ENCODE measurements around the gene SLC7A4. TPM values are rescaled to one million over a fixed set of nuclear protein-coding genes. Genes with fewer than 3 reads are reported as not detected.

SLC7A4 gene
- total and polyA plus RNA-seq, 5 donors: 0.33 to 1.9 (median 0.59) TPM

DNA sequence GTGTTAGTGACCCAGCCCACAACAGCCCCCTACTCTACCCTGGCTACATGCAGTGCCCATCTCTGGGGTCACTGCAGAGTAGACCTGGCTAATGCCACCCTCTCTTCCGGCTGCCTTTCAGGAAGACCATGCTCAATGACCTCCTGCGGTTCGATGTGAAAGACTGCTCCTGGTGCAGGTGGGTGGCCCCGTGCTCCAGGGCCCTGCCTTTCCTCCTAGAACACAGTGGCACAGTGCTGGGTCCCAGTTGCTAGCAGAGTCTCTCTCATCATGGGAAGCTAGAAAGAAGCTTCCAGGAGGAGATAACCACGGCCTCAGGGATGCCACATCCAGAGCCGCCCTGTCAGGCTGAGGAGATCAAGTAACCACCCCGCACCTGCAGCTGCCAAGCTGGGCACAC, 46.6 kb downstream of the SLC7A4 start:
- DNase-seq (peak in 1 of 3 donors; percentile 35), ATAC-seq (no peak)
- intact Hi-C loops (cut with DNase I): loop anchor here in 1 of 4 donors (10.0 kb wide), 1 partner anchor 121 kb away; no protein-coding TSS in a partner anchor
- Histone ChIP-seq H3K4me3 (ENCODE audit: low read length) (no peak overlapping the region), H3K27ac (ENCODE audit: low read length) (no peak overlapping the region), H3K9me3 (ENCODE audit: control insufficient read depth, low read length) (no peaks in the 10 kb centered on the region), H3K27me3 (ENCODE audit: control insufficient read depth, insufficient read depth) (no peaks in the 10 kb centered on the region), H3K4me1 (ENCODE audit: control insufficient read depth, insufficient read depth, low read length) (peaks cover 2% of the 10 kb centered on the region)
- WGBS: 92% methylated on average over 7 of the region's 7 CpGs

DNA sequence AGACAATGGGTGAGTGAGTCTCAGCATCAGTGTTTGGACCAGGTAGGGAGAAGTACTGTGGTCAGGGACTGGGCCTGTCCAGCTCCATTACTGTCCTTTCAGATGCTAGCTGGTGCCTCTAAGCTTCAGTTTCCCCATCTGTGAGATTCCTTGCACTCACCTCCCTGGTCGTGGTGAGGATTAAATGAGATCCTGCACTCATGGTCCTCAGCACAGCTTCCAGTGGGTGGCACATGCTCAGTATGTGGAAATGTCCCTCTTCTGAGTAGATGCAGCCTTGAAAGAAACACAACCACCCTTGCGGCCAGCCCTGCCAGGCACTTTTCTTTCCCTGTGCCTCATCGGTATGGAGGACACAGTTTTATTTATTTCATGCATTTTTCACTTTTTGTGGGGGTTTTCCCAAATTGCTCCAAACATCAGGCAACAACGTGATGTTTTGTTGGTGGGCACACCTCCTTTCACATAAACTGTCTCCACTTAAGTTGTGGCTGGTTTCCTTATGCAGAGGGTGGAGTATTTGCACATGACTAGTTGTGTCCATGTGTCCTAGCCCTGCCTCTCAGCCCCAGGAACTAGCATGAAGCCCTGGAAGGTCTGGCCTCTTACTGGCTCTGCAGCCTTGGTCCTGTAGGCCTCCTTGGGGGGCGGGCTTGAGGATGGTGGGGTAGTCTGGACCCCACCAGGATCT, 49.1 kb downstream of the SLC7A4 start:
- intact Hi-C loops (cut with DNase I): loop anchor here in 2 of 4 donors (5.0 to 10.0 kb wide), 2 partner anchors 66 to 118 kb away; partner anchors contain the start of gene CRKL (in 1 of the 2)
- Histone ChIP-seq H3K27ac (ENCODE audit: low read length) (no peak overlapping the region), H3K4me3 (ENCODE audit: low read length) (peak overlapping the region; percentile 76), H3K4me1 (ENCODE audit: control insufficient read depth, insufficient read depth, low read length) (peaks cover 5% of the 10 kb centered on the region), H3K9me3 (ENCODE audit: control insufficient read depth, low read length) (no peaks in the 10 kb centered on the region), H3K27me3 (ENCODE audit: control insufficient read depth, insufficient read depth) (no peaks in the 10 kb centered on the region)
- no peak for ATAC-seq
- 75% methylated on average over 5 of the region's 5 CpGs for WGBS
- DNase-seq: peak in 2 of 3 donors; percentile 24 to 31

DNA sequence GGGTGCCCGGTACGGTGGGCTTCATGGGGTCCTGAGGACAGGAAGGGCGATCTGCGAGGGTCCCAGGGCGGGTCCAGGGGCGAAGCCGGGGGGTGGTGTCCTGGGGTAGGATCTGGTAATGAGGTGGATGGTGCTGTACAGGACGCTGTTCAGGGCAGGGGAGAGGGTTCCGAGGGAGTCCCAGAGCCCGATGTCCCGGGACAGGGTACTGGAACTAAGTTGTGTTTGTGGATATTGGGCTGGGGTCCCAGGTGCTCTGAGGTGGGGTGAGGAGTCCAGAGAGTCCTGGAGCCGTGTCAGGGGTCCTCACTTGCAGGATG, 49.8 kb downstream of the SLC7A4 start:
- WGBS: under 1% methylated on average over 12 of the region's 12 CpGs
- DNase-seq: no peak
- ATAC-seq: peak; percentile 3 to 24
- intact Hi-C loops (cut with DNase I): loop anchor here in 2 of 4 donors (5.0 to 10.0 kb wide), 2 partner anchors 65 to 118 kb away; partner anchors contain the start of gene CRKL (in 1 of the 2)
- H3K9me3 ChIP-seq (ENCODE audit: control insufficient read depth, low read length): no peaks in the 10 kb centered on the region
- peaks cover 5% of the 10 kb centered on the region for H3K4me1 ChIP-seq (ENCODE audit: control insufficient read depth, insufficient read depth, low read length)
- H3K27ac ChIP-seq (ENCODE audit: low read length): no peak overlapping the region
- no peaks in the 10 kb centered on the region for H3K27me3 ChIP-seq (ENCODE audit: control insufficient read depth, insufficient read depth)
- peak overlapping the region; percentile 76 for H3K4me3 ChIP-seq (ENCODE audit: low read length)

DNA sequence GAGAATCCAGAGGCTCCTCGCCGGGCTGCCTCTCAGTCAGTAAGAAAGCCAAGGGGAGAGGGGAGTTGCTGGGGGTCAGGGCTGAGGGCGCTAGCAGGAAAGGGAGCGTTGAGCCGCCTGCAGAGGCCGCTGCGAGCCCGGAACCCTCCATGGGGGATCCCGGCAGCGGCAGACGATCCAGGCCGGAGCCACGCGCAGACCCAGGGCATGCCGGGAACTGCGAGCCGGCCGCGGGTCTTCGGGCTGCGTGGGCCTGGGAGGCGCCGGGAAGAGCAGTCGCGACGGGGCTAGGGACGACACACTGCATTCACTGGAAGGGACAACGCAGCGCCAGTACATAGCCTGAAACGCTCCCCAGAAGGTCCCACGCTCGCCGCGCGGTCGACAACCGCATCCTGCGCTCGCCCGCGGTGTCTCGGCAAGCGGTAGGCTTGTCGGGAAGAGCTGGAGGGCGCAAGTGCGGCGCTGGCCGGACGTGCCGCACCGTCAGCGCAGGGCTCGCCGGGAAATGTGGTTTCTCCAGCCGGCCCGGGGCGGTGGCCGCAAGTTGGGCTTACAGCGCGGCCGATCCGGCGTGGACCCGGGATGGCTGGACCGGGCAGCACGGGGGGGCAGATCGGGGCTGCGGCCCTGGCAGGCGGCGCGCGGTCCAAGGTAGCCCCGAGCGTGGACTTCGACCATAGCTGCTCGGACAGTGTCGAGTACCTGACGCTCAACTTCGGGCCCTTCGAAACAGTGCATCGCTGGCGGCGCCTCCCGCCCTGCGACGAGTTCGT, 50.4 kb downstream of the SLC7A4 start, which contains the start of gene LZTR1:
Gene LZTR1, plus strand, starts transcription at position 511 of the 776 bp plus-strand sequence. Its CDS starts 75 bp downstream, at position 586.
- H3K9me3 ChIP-seq (ENCODE audit: control insufficient read depth, low read length): no peaks in the 10 kb centered on the region
- WGBS: under 1% methylated on average over 87 of the region's 87 CpGs
- H3K4me1 ChIP-seq (ENCODE audit: control insufficient read depth, insufficient read depth, low read length): peaks cover 5% of the 10 kb centered on the region
- H3K27ac ChIP-seq (ENCODE audit: low read length): peak within 1 kb of the TSS; percentile 94
- DNase-seq (peak; percentile 86 to 93 (median 92)), ATAC-seq (peak; percentile 94 to 95)
- no peaks in the 10 kb centered on the region for H3K27me3 ChIP-seq (ENCODE audit: control insufficient read depth, insufficient read depth)
- intact Hi-C loops (cut with DNase I): loop anchor here in 2 of 4 donors (5.0 to 10.0 kb wide), 2 partner anchors 65 to 117 kb away; partner anchors contain the start of gene CRKL (in 1 of the 2)
- H3K4me3 ChIP-seq (ENCODE audit: low read length): peak within 1 kb of the TSS; percentile 76

DNA sequence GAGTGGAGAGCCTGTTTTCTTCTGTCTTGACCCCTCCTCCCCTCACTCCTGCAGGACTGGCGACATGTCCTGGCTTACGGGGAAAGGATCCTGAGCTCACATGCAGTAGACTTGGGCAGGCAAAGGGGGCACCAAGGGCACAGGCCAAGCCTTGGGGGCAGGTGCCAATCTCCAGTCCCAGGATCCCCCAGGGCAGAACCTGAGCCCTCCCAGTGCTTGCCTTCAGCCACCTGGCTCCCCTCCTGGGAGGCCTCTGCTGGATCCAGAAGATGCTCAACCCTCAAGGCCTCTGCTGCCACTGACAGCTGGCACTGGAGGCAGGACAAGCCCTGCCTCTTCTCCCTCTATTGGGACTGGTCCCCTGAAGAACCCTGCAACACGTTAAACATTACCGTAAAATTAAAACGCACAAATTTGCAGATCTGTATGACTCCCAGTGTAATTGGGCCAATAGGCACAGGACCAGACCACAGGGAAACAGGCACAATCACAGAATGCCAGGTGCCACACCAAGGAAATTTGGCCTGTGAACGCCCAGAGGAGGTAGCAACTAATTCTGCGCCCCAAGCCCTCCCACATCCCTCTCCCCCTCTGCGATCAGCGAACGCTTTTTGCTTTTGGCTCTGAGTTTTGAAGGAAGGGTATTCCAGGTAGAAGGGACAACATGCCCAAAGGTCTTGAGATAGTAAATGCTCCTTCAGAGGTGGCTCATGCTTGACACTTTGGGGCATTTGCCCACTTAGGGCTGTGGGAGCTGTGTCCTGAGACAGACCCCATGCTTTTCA, 51.2 kb downstream of the SLC7A4 start:
- H3K27ac ChIP-seq (ENCODE audit: low read length): peak overlapping the region; percentile 94
- no peak for DNase-seq
- WGBS: 64% methylated on average over 10 of the region's 10 CpGs
- no peaks in the 10 kb centered on the region for H3K9me3 ChIP-seq (ENCODE audit: control insufficient read depth, low read length)
- no peak for ATAC-seq
- no peaks in the 10 kb centered on the region for H3K27me3 ChIP-seq (ENCODE audit: control insufficient read depth, insufficient read depth)
- peak overlapping the region; percentile 76 for H3K4me3 ChIP-seq (ENCODE audit: low read length)
- intact Hi-C loops (cut with DNase I): loop anchor here in 2 of 4 donors (5.0 to 10.0 kb wide), 2 partner anchors 64 to 116 kb away; partner anchors contain the start of gene CRKL (in 1 of the 2)
- H3K4me1 ChIP-seq (ENCODE audit: control insufficient read depth, insufficient read depth, low read length): peaks cover 5% of the 10 kb centered on the region

DNA sequence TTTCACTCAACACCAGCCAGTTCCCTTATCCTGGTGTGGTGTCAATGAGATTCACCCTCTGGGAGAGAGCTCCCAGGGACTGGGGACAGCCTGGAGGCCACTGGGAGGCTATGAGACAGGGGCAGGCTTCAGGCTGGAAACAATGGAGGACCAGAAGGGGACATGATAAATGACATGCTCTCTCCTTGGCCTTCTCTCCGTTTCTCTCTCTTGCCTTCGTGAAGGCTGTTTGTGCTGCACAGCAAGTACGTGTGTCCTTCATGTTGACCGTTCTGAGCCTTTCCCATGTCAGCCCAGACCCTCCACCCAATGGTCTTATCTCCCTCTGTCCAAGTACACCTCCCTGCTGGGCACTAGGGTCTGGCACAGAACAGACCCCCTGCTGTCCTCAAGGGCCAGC, 51.8 kb downstream of the SLC7A4 start:
- 88% methylated on average over 4 of the region's 4 CpGs for WGBS
- ATAC-seq: no peak
- intact Hi-C loops (cut with DNase I): loop anchor here in 2 of 4 donors (5.0 to 10.0 kb wide), 2 partner anchors 63 to 116 kb away; partner anchors contain the start of gene CRKL (in 1 of the 2)
- no peaks in the 10 kb centered on the region for H3K27me3 ChIP-seq (ENCODE audit: control insufficient read depth, insufficient read depth)
- H3K9me3 ChIP-seq (ENCODE audit: control insufficient read depth, low read length): no peaks in the 10 kb centered on the region
- DNase-seq: no peak
- no peak overlapping the region for H3K4me3 ChIP-seq (ENCODE audit: low read length)
- H3K4me1 ChIP-seq (ENCODE audit: control insufficient read depth, insufficient read depth, low read length): peaks cover 5% of the 10 kb centered on the region
- no peak overlapping the region for H3K27ac ChIP-seq (ENCODE audit: low read length)

DNA sequence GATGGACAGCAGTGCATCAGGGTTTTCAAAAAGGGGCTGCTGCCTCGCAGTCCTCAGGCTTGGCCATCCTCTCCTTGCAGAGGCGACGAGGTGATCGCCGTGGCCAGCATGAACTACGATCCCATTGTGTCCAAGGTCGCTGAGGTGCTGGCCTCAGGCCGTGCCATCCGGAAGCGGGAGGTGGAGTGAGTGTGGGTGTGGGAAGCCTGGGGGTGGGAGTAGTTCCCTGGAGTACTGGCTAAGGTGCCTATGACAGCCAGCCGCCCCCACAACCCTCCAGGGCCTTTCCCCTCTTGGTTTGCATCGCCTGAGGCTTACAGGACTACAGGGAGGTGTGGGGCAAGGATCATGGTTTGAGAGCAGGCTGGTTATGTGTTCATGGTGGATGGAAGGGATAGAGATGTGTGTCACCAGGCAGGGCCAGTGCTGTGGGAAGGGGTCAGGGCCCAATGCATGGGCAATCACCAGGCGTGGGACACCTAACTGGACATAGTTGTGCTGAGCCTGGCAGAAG, 52.4 kb downstream of the SLC7A4 start:
- intact Hi-C loops (cut with DNase I): loop anchor here in 2 of 4 donors (5.0 to 10.0 kb wide), 2 partner anchors 63 to 115 kb away; partner anchors contain the start of gene CRKL (in 1 of the 2)

DNA sequence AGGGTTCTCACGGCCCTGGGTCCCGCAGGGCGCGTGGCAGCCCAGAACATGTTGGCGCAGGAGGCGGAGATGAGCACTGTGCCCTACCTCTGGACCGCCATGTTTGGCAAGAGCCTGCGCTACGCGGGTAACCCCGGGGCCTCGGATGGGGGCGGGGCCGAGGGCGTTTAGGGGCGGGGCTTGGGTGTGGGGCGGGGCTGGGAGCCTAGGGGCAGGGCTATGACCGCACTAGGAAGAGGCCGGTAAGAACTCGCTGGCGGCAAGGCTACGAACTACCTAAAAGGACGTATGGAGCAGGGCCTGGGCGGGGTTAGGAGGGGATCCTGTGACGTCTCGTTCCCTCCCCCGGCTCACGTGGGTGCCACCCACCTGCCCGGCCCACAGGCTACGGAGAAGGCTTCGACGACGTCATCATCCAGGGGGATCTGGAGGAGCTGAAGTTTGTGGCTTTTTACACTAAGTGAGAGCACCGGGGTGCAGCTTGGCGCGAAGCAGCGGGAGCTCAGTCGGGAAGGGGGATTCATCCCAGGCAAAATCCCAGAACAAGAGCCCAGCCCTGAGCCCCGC, 53.0 kb downstream of the SLC7A4 start:
- no peaks in the 10 kb centered on the region for H3K27me3 ChIP-seq (ENCODE audit: control insufficient read depth, insufficient read depth)
- peak; percentile 83 to 88 (median 87) for DNase-seq
- H3K4me1 ChIP-seq (ENCODE audit: control insufficient read depth, insufficient read depth, low read length): peaks cover 5% of the 10 kb centered on the region
- ATAC-seq: peak; percentile 56 to 75
- no peak overlapping the region for H3K27ac ChIP-seq (ENCODE audit: low read length)
- H3K9me3 ChIP-seq (ENCODE audit: control insufficient read depth, low read length): no peaks in the 10 kb centered on the region
- no peak overlapping the region for H3K4me3 ChIP-seq (ENCODE audit: low read length)
- intact Hi-C loops (cut with DNase I): no loop called here
- WGBS: 10% methylated on average over 39 of the region's 39 CpGs

More for the DNA sequence above, 52.4 kb downstream of the SLC7A4 start:
- Histone ChIP-seq H3K4me1 (ENCODE audit: control insufficient read depth, insufficient read depth, low read length) (peaks cover 5% of the 10 kb centered on the region), H3K9me3 (ENCODE audit: control insufficient read depth, low read length) (no peaks in the 10 kb centered on the region), H3K27me3 (ENCODE audit: control insufficient read depth, insufficient read depth) (no peaks in the 10 kb centered on the region), H3K4me3 (ENCODE audit: low read length) (no peak overlapping the region), H3K27ac (ENCODE audit: low read length) (no peak overlapping the region)
- peak in 1 of 3 donors; percentile 55 for DNase-seq
- 40% methylated on average over 13 of the region's 13 CpGs for WGBS
- no peak for ATAC-seq

Measured in right cardiac atrium (tissue), 5 donors.